OCI-LY1 (cell line): ENCODE data around the gene DCDC1.

Experiments used
- H2AFZ ChIP-seq: fragments of 200-600 bp; sonication (generic), shearing (Covaris generic); 2 replicates; pipeline ENCODE4 v1.6.0; 2014; ENCODE audit warnings: antibody characterized with exemption, mild to moderate bottlenecking, low read length
- H3F3A ChIP-seq: fragments of 200-600 bp; sonication (generic), shearing (Covaris generic); 2 replicates; pipeline ENCODE4 v1.6.0; 2014; ENCODE audit warnings: mild to moderate bottlenecking, antibody characterized with exemption, low read length, moderate library complexity; ENCODE audit not compliant: insufficient read depth
- H3K27ac ChIP-seq: fragments of 200-600 bp; sonication (generic); 2 replicates; pipeline ENCODE4 v1.5.1; 2014; ENCODE audit warnings: low read length, mixed run types, mild to moderate bottlenecking, low read depth; ENCODE audit not compliant: poor library complexity, severe bottlenecking
- H3K27me3 ChIP-seq: fragments of 200-600 bp; sonication (generic); 2 replicates; pipeline ENCODE4 v1.6.0; 2014; ENCODE audit warnings: antibody characterized with exemption, mild to moderate bottlenecking, low read length, moderate library complexity; ENCODE audit not compliant: insufficient read depth
- H3K36me3 ChIP-seq: fragments of 200-600 bp; sonication (generic); 2 replicates; pipeline ENCODE4 v1.6.1; 2014; ENCODE audit warnings: mild to moderate bottlenecking, antibody characterized with exemption, low read length, moderate library complexity, mixed read lengths; ENCODE audit not compliant: insufficient read depth
- H3K4me1 ChIP-seq: fragments of 200-600 bp; sonication (generic); 2 replicates; pipeline ENCODE4 v1.5.1; 2014; ENCODE audit warnings: mild to moderate bottlenecking, low read length, moderate library complexity; ENCODE audit not compliant: insufficient read depth, severe bottlenecking
- H3K4me2 ChIP-seq: fragments of 200-600 bp; sonication (generic), shearing (Covaris generic); 2 replicates; pipeline ENCODE4 v1.6.1; 2014; ENCODE audit warnings: low read length
- H3K4me3 ChIP-seq: fragments of 200-600 bp; sonication (generic); 2 replicates; pipeline ENCODE4 v1.5.1; 2014; ENCODE audit warnings: low read length, low read depth, mild to moderate bottlenecking, mixed read lengths; ENCODE audit not compliant: poor library complexity, severe bottlenecking
- H3K79me2 ChIP-seq: fragments of 200-600 bp; shearing (Covaris generic); 2 replicates; pipeline ENCODE4 v1.6.1; 2016; ENCODE audit warnings: mixed run types, low read length, mixed read lengths; ENCODE audit not compliant: insufficient read depth
- H3K9ac ChIP-seq: fragments of 200-600 bp; sonication (generic), shearing (Covaris generic); 2 replicates; pipeline ENCODE4 v1.6.1; 2014; ENCODE audit warnings: mild to moderate bottlenecking, low read length, mixed read lengths
- H3K9me2 ChIP-seq: fragments of 200-600 bp; sonication (generic), shearing (Covaris generic); 2 replicates; pipeline ENCODE4 v1.6.1; 2014; ENCODE audit warnings: low read depth, mild to moderate bottlenecking, low read length, mixed read lengths
- H3K9me3 ChIP-seq: fragments of 200-600 bp; shearing (Covaris generic); 2 replicates; pipeline ENCODE4 v1.6.1; 2014; ENCODE audit warnings: low read length, mixed read lengths
- H4K20me1 ChIP-seq: fragments of 200-600 bp; sonication (generic), shearing (Covaris generic); 2 replicates; pipeline ENCODE4 v1.6.0; 2016; ENCODE audit warnings: mild to moderate bottlenecking, low read length; ENCODE audit not compliant: insufficient read depth
- CTCF ChIP-seq: fragments of 200-600 bp; sonication (generic), shearing (Covaris generic); IDR thresholded peaks from 2 replicates; pipeline ENCODE4 v1.5.1; 2017; ENCODE audit warnings: mild to moderate bottlenecking, antibody characterized with exemption, low read length, moderate library complexity, mixed read lengths
- EZH2 ChIP-seq: fragments of 200-600 bp; sonication (generic), shearing (Covaris generic); IDR thresholded peaks from 2 replicates; pipeline ENCODE4 v1.8.0; 2017; ENCODE audit warnings: borderline replicate concordance, mixed run types, mild to moderate bottlenecking, antibody characterized with exemption, low read length, moderate library complexity, mixed read lengths

Gene DCDC1

GRCh38 chr11:31369348-31370329 lies at the start of gene DCDC1, which contains the start of gene DNAJC24:
TSS of gene DCDC1 (minus strand) at chr11:31369739. CDS start at chr11:31328280, 41,459 bp downstream.
TSS of gene DNAJC24 (plus strand) at chr11:31369860. CDS start at chr11:31370749, 889 bp downstream.
- Histone ChIP-seq H3K9me2 (no peaks in the 10 kb centered on the region), H3K9ac (peak within 1 kb of the TSS; percentile 82), H3K36me3 (no peaks in the 10 kb centered on the region), H4K20me1 (no peaks in the 10 kb centered on the region), H3K27ac (peak within 1 kb of the TSS; percentile 69), H3K4me1 (peaks cover 19% of the 10 kb centered on the region), H3K9me3 (no peaks in the 10 kb centered on the region), H3K79me2 (peaks cover 8% of the 10 kb centered on the region; the same call in 1 of the 2 replicates), H3F3A (no peaks in the 10 kb centered on the region), H2AFZ (peak within 1 kb of the TSS; percentile 90), H3K27me3 (no peaks in the 10 kb centered on the region), H3K4me2 (peak within 1 kb of the TSS; percentile 91), H3K4me3 (peak within 1 kb of the TSS; percentile 89)
- TF ChIP-seq CTCF (no peak), EZH2 (no peak)

GRCh38 chr11:31419138-31419537 lies 49.6 kb upstream of the DCDC1 start:
- H3K9ac ChIP-seq = no peak overlapping the region

GRCh38 chr11:31417816-31418215 lies 48.3 kb upstream of the DCDC1 start:
- Histone ChIP-seq H3K9ac (no peak overlapping the region), H4K20me1 (no peaks in the 10 kb centered on the region), H3K4me2 (no peak overlapping the region), H3K9me3 (no peaks in the 10 kb centered on the region), H3K4me1 (no peaks in the 10 kb centered on the region), H3K27ac (no peak overlapping the region), H2AFZ (no peak overlapping the region), H3K4me3 (no peak overlapping the region), H3K79me2 (no peaks in the 10 kb centered on the region), H3F3A (no peaks in the 10 kb centered on the region), H3K36me3 (no peaks in the 10 kb centered on the region), H3K9me2 (no peaks in the 10 kb centered on the region), H3K27me3 (no peaks in the 10 kb centered on the region)
- no peak for TF ChIP-seq EZH2
- no peak for TF ChIP-seq CTCF

More at GRCh38 chr11:31419138-31419537, 49.6 kb upstream of the DCDC1 start:
- Histone ChIP-seq H3K4me3 (no peak overlapping the region), H3K27me3 (no peaks in the 10 kb centered on the region), H3K9me3 (no peaks in the 10 kb centered on the region), H3K9me2 (no peaks in the 10 kb centered on the region), H2AFZ (no peak overlapping the region), H3F3A (no peaks in the 10 kb centered on the region), H3K4me2 (no peak overlapping the region), H3K27ac (no peak overlapping the region), H3K79me2 (no peaks in the 10 kb centered on the region), H3K36me3 (no peaks in the 10 kb centered on the region), H4K20me1 (no peaks in the 10 kb centered on the region), H3K4me1 (no peaks in the 10 kb centered on the region)
- TF ChIP-seq EZH2 = no peak
- TF ChIP-seq CTCF = no peak
